IPS-15b (cell line): Measurements from ENCODE around the gene PMFBP1.

Experiments used
- H3K27me3 ChIP-seq: one replicate; pipeline ENCODE4 v1.6.1; 2013; ENCODE audit warnings: low read length; ENCODE audit not compliant: control insufficient read depth, insufficient read depth
- H3K36me3 ChIP-seq: one replicate; pipeline ENCODE4 v1.6.1; 2013; ENCODE audit warnings: low read length; ENCODE audit not compliant: control insufficient read depth, insufficient read depth
- H3K4me1 ChIP-seq: one replicate; pipeline ENCODE4 v1.6.1; 2013; ENCODE audit warnings: mild to moderate bottlenecking, low read length; ENCODE audit not compliant: control insufficient read depth, insufficient read depth
- H3K4me3 ChIP-seq: one replicate; pipeline ENCODE4 v1.5.1; 2013; ENCODE audit warnings: low read depth, low read length
- H3K9ac ChIP-seq: one replicate; pipeline ENCODE4 v1.6.1; 2013; ENCODE audit warnings: low read depth, mild to moderate bottlenecking, low read length
- H3K9me3 ChIP-seq: one replicate; pipeline ENCODE4 v1.6.1; 2013; ENCODE audit warnings: mild to moderate bottlenecking, low read length; ENCODE audit not compliant: control insufficient read depth, insufficient read depth

Gene PMFBP1

DNA sequence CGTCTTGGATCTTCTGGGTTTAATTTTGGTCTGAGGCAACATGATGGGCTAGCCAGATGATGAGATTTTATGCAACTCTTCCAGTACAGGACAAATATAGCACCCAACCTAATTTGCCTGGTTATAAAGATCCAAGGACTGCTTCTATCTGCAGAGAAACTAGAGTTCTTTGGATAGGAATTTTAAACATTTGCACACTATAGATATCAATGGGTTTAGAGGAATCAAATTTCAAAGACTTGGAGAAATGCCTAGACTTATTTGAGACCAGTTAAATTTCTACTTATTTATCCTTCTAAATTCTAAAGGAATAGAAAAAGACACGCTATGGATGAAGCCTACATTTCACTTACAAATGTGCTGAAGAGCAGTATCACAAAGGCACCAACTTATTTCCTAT lies 12.6 kb downstream of the PMFBP1 start:
- Histone ChIP-seq H3K4me3 (no peak overlapping the region), H3K27me3 (no peaks in the 10 kb centered on the region)

DNA sequence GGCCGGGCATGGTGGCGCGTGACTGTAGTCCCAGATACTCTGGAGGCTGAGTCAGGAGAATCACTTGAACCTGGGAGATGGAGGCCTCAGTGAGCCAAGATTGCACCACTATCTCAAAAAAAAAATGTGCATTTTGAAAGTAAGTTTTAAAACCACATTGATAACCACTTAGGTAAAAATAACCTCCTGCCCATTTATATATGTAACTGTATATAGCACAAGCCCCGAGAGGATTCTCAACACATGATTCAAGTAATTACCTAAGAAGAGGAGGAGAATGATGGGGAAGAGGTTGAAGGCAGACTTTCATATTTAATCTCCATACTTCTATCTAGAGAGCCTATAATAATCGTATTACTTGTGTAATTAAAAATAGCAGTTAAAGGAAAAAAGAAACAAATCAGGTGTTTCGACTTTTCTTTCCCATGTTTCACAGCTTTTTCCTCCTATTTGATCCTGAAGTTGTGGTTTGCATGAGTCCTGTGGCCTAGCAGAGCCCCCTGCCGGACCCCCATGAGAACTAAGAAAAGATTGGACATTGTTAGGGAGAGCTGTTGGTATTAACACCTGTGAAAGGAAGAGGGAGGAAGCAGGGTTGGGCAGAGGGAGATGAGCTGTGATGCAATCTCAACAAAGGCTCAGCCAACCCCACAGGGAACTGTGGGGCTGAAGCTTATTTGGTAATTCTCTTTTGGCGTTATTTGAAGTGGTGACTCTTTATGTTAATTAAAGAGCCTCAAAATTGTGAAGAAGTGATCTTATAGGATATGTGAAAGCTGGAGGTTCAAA lies 22.1 kb downstream of the PMFBP1 start:
- Histone ChIP-seq H3K4me1 (no peaks in the 10 kb centered on the region), H3K9me3 (no peaks in the 10 kb centered on the region), H3K4me3 (no peak overlapping the region), H3K9ac (no peak overlapping the region), H3K36me3 (no peaks in the 10 kb centered on the region), H3K27me3 (no peaks in the 10 kb centered on the region)

More for the DNA sequence above, 12.6 kb downstream of the PMFBP1 start:
- Histone ChIP-seq H3K36me3 (no peaks in the 10 kb centered on the region), H3K9ac (no peak overlapping the region), H3K4me1 (peaks cover 11% of the 10 kb centered on the region), H3K9me3 (no peaks in the 10 kb centered on the region)

DNA sequence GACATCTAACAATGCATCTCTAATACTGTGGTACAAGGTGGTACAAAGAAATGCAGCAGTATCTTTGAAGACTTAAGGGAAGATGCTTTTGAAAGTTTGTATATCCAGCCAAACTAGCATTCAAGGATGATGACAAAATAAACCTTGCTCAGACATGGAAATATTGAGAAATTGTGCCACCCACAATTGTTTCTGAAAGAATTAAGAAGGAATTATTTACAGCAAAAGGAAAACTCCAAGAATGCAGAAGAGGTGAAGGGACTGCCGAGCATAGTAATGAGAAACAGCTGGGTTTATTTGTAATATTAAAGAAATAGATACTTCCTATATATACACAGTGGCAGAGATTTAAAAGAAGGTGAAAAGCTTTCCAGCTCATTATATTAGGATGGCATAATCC lies 29.5 kb downstream of the PMFBP1 start:
- H3K9me3 ChIP-seq: no peaks in the 10 kb centered on the region
- H3K27me3 ChIP-seq: no peaks in the 10 kb centered on the region
- H3K9ac ChIP-seq: no peak overlapping the region
- H3K36me3 ChIP-seq: no peaks in the 10 kb centered on the region
- no peak overlapping the region for H3K4me3 ChIP-seq
- no peaks in the 10 kb centered on the region for H3K4me1 ChIP-seq

DNA sequence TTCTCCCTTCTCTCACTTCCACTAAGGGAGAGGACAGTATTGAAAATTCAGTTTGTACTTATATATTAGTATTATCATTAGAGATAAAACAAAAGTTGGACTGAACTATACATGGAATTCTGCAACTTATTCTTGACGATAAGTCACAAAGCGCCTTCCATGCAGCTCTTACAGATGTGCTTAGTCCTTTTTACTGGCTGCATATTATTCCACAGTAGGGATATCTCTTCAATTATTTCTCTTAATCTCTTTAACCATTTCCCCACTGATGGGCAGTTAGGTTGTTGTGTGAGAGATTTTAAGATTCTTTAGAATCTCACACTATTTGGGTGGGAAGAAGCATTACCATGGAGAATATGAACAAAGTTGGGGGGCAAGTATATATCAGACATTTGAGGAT lies 32.0 kb downstream of the PMFBP1 start:
- Histone ChIP-seq H3K9me3 (no peaks in the 10 kb centered on the region), H3K4me3 (no peak overlapping the region), H3K27me3 (no peaks in the 10 kb centered on the region), H3K9ac (no peak overlapping the region), H3K36me3 (no peaks in the 10 kb centered on the region), H3K4me1 (no peaks in the 10 kb centered on the region)

DNA sequence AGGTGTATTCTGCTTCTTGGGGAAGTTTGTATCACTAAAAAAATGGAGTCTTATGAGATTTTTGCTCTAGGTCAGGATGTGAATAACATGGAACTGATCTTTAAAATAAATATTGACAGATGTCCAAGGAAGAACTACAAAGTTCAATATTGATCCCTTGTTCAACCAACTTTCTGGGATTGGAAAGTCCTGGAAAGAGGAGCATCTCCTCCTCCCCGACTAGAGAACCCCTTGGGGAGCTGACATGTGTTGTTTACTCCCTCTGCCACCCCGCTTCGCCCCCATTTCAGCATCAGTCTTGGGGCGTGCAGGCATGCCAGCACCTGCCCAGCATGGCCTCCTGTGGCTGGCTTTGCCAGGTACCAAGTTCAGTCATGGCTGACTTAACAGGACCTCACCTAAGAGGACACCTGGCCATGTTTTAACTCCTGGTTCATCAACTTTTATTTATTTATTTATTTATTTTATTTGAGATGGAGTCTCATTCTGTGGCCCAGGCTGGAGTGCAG lies 33.8 kb downstream of the PMFBP1 start:
- Histone ChIP-seq H3K27me3 (no peaks in the 10 kb centered on the region), H3K9ac (no peak overlapping the region), H3K4me1 (no peaks in the 10 kb centered on the region), H3K4me3 (no peak overlapping the region), H3K36me3 (no peaks in the 10 kb centered on the region), H3K9me3 (no peaks in the 10 kb centered on the region)

DNA sequence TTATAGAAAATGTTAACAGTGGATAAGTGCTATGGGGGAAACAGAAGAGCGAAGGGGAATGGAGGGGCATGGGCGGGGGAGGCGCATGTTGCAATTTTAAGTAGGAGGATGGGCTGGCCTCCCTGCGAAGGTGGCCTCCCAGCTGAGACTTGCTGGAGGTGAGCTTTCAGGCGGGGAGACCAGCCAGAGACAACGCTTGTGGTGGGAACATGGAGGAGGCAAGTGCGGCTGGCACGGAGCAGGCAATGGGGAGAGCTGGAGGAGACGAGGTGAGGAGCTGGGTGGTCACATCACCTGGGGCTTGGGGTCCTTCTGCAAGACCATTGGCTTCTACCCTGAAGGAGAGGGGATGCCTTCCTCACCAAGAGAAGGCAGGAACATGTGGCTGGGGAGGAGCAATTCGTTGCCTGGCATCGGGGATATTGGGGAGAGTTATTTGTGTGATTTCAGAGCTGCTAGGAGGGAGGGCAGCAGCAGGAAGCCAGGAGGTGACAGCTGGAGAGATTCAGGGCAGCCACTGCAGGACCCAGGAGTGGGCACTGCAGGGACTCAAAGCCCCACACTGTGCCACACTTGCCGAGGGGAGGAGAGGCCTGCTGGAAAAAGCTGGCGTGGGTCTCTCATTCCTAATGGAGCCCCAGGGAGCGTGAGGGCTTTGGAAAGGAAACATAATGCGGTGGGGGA lies 34.4 kb downstream of the PMFBP1 start:
- Histone ChIP-seq H3K9ac (no peak overlapping the region), H3K4me3 (no peak overlapping the region), H3K27me3 (no peaks in the 10 kb centered on the region), H3K36me3 (no peaks in the 10 kb centered on the region), H3K9me3 (no peaks in the 10 kb centered on the region), H3K4me1 (no peaks in the 10 kb centered on the region)

DNA sequence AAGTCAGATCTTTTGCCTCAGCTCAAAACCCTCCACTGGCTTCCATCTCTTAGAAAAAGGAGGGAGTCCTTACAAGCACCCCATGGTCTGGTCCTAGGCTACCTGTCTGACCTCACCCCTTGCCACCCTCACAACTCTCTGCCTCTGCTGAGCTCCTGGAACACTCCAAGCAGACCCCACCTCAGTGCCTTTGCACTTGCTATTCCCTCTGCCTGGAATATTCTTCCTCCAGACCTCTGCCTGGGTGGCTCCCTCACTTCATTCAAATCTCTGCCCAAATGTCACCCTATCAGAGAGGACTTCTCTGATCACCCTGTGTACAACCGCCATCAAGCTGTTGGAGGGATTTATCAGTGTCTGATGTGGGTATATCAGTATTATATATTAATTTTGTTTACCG lies 37.4 kb downstream of the PMFBP1 start:
- H3K4me1 ChIP-seq: no peaks in the 10 kb centered on the region
- H3K9ac ChIP-seq: no peak overlapping the region
- H3K9me3 ChIP-seq: no peaks in the 10 kb centered on the region
- peaks cover 2% of the 10 kb centered on the region for H3K27me3 ChIP-seq
- H3K4me3 ChIP-seq: no peak overlapping the region
- no peaks in the 10 kb centered on the region for H3K36me3 ChIP-seq

DNA sequence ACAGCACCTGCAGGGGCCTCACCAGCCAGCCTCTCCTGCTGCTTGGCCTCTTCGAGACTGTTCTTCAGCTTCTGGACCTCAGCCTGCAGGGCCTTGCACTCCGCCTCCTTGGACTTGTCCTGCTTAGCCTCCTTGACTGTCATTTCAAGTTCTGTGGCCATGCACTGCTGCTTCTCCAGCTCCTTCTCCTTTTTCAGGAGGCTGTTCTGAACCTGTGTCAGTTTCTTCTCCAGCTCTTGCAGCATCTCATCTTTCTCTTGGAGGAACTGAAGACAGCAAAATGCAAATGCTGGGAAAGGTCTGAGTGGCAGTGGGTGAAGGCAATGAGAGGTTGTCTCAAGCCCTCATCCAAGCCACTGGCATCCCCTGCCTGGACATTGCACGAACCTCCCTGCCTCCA lies 39.2 kb downstream of the PMFBP1 start:
- no peaks in the 10 kb centered on the region for H3K36me3 ChIP-seq
- no peak overlapping the region for H3K9ac ChIP-seq
- H3K9me3 ChIP-seq: no peaks in the 10 kb centered on the region
- H3K4me3 ChIP-seq: no peak overlapping the region
- H3K27me3 ChIP-seq: peaks cover 2% of the 10 kb centered on the region
- no peaks in the 10 kb centered on the region for H3K4me1 ChIP-seq

DNA sequence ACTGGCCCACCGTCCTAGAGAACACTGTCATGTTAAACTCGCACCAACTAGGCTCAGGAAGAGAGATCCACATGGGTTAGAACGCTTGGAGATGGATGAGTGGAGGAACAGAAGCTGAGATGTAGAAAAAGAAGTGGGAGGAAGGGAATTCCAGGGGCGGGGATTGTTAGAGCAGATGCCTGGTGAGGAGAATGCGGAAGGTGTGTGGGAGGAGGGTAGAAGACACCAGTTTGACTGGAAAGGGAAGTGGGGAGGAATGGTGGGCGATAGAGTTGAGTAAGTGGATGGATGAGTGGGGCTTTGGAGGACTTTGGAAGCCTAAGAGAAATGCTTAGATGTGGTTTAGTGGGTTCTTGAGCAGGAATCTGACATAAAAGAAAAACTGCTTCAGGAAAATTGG lies 40.9 kb downstream of the PMFBP1 start:
- H3K4me1 ChIP-seq: no peaks in the 10 kb centered on the region
- no peaks in the 10 kb centered on the region for H3K36me3 ChIP-seq
- peaks cover 2% of the 10 kb centered on the region for H3K27me3 ChIP-seq
- H3K9ac ChIP-seq: no peak overlapping the region
- no peaks in the 10 kb centered on the region for H3K9me3 ChIP-seq
- H3K4me3 ChIP-seq: no peak overlapping the region

DNA sequence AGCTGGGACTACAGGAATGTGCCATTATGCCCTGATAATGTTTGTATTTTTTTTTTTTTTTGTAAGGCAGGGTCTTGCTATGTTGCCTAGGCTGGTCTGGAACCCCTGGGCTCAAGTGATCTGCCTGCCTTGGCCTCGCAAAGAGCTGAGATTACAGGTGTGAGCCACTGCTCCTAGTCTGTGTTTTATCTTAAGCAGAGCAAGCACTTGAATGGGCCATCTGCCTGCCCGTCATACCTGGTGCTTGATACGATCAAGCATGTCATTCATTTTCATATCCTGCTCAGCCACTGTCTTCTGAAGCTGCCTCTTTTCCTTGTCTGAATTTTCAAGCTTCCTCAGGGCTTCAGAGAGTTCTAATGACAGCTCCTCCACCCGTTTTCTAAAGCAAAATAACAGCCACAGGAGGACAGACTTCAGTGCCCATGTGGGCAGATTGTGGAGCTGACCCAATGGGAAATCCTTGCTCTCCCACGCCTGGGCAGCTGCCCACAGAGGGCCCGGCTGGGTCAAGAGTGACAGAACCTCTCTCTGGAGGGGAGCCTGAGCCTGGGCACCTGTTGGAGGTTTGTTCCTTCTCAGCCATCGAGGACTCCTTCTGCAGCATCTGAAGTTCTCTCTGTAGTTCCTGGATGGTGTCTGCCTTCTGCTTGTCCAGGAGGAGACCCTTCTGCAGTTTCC lies 41.8 kb downstream of the PMFBP1 start:
- H3K27me3 ChIP-seq: peaks cover 2% of the 10 kb centered on the region
- H3K9ac ChIP-seq: no peak overlapping the region
- H3K9me3 ChIP-seq: no peaks in the 10 kb centered on the region
- H3K36me3 ChIP-seq: no peaks in the 10 kb centered on the region
- peaks cover 5% of the 10 kb centered on the region for H3K4me1 ChIP-seq
- no peak overlapping the region for H3K4me3 ChIP-seq

DNA sequence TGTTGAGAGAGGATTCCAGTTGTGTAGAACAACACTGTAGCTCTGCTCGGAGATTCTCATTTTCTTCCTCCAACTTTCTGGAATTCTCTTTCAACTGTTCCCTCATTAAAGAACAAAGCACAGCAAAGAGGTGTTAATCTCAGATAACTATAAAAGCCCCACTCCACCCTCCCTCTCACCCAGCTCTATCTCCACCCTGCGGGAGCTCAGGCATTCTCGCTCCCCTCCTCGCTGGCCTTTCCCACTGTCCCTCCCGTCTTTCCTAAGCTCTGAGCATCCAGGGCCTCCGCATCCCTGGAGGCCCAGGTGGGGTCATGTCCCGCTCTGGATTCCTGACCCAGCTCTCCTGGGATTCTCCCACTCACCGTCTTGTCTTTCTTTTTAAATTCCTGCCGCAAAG lies 43.3 kb downstream of the PMFBP1 start:
- no peak overlapping the region for H3K9ac ChIP-seq
- peaks cover 5% of the 10 kb centered on the region for H3K4me1 ChIP-seq
- no peaks in the 10 kb centered on the region for H3K36me3 ChIP-seq
- no peaks in the 10 kb centered on the region for H3K9me3 ChIP-seq
- H3K27me3 ChIP-seq: peaks cover 2% of the 10 kb centered on the region
- no peak overlapping the region for H3K4me3 ChIP-seq

DNA sequence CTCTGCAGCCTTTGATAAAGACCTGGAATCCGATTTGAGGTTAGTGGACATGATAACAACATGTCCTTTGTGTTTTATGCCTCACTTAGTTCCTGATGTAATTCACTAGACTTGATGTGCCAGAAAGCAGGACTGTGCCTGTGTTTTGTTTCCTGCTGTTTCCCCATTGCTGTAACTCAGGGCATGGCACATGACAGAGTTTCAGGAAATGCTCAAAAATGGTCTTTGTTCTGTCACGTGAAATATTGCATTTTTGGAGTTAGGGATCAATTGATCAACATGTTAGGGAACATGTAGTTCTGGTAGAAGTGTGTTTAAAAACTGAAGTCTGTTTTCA lies 45.6 kb downstream of the PMFBP1 start:
- no peaks in the 10 kb centered on the region for H3K36me3 ChIP-seq
- peaks cover 2% of the 10 kb centered on the region for H3K27me3 ChIP-seq
- H3K4me3 ChIP-seq: no peak overlapping the region
- H3K9ac ChIP-seq: no peak overlapping the region
- peaks cover 5% of the 10 kb centered on the region for H3K4me1 ChIP-seq
- no peaks in the 10 kb centered on the region for H3K9me3 ChIP-seq
